Liver (tissue), 9 donors: ENCODE measurements around the gene STAB1. TPM values are rescaled to one million over a fixed set of nuclear protein-coding genes. Genes with fewer than 3 reads are reported as not detected.

Experiments
- DNase-seq: peaks from one replicate; pipeline ENCODE4 v3.0.0-alpha.2; 2017; ENCODE audit warnings: low spot score
- H3K27ac ChIP-seq, 2 donors: one replicate each; pipeline ENCODE4 v1.7.0; 2013; ENCODE audit warnings: inconsistent platforms in 2 of 2, low read length in 2 of 2, control low read depth in 1 of 2, low read depth in 1 of 2, mild to moderate bottlenecking in 1 of 2
- H3K27me3 ChIP-seq, 4 donors: one replicate each; pipeline versions ENCODE4 v1.6.1 to v1.7.0; 2013; ENCODE audit warnings: low read length in 3 of 4, inconsistent platforms in 1 of 4, mild to moderate bottlenecking in 1 of 4, moderate library complexity in 1 of 4; ENCODE audit not compliant: control insufficient read depth in 4 of 4, insufficient read depth in 4 of 4
- H3K36me3 ChIP-seq, 4 donors: one replicate each; pipeline versions ENCODE4 v1.6.1 to v1.7.0; 2013; ENCODE audit warnings: low read length in 3 of 4, mild to moderate bottlenecking in 3 of 4, low read depth in 1 of 4, moderate library complexity in 1 of 4; ENCODE audit not compliant: control insufficient read depth in 4 of 4, insufficient read depth in 3 of 4
- H3K4me1 ChIP-seq, 4 donors: one replicate each; pipeline versions ENCODE4 v1.6.1 to v1.7.0; 2013; ENCODE audit warnings: low read length in 3 of 4, mild to moderate bottlenecking in 3 of 4, moderate library complexity in 1 of 4; ENCODE audit not compliant: control insufficient read depth in 4 of 4, insufficient read depth in 4 of 4
- H3K4me3 ChIP-seq, 3 donors: one replicate each; pipeline versions ENCODE4 v1.6.1 to v1.7.0; 2013; ENCODE audit warnings: low read length in 3 of 3, control low read depth in 1 of 3, low read depth in 1 of 3, mild to moderate bottlenecking in 1 of 3
- H3K9ac ChIP-seq, 2 donors: one replicate each; pipeline ENCODE4 v1.7.0; 2013; ENCODE audit warnings: low read length in 2 of 2, mild to moderate bottlenecking in 2 of 2, moderate library complexity in 2 of 2, control low read depth in 1 of 2, low read depth in 1 of 2
- H3K9me3 ChIP-seq, 4 donors: one replicate each; pipeline versions ENCODE4 v1.6.1 to v1.7.0; 2013; ENCODE audit warnings: low read length in 3 of 4; ENCODE audit not compliant: control insufficient read depth in 4 of 4
- ATF3 ChIP-seq: IDR thresholded peaks from 2 replicates; pipeline ENCODE4 v1.6.1; 2016; ENCODE audit warnings: antibody characterized with exemption
- CTCF ChIP-seq: fragments of 150-350 bp; IDR thresholded peaks from 2 replicates; pipeline ENCODE4 v1.5.1; 2017; ENCODE audit warnings: improper control_type of control experiment, low read depth, low read length; ENCODE audit not compliant: missing input control
- EGR1 ChIP-seq, 2 donors: IDR thresholded peaks; 2 replicates each; pipeline ENCODE4 v1.6.1; 2016 to 2018; ENCODE audit warnings: antibody characterized with exemption in 2 of 2, low read depth in 2 of 2
- FOXA1 ChIP-seq: IDR thresholded peaks from 2 replicates; pipeline ENCODE4 v1.6.1; 2016; ENCODE audit warnings: antibody characterized with exemption
- FOXA2 ChIP-seq: IDR thresholded peaks from 2 replicates; pipeline ENCODE4 v1.6.1; 2016; ENCODE audit warnings: antibody characterized with exemption
- GABPA ChIP-seq, 2 donors: IDR thresholded peaks in 1 of 2; conservative IDR thresholded peaks in 1 of 2; 2 replicates each; pipeline ENCODE4 v1.6.1; 2016; ENCODE audit warnings: antibody characterized with exemption in 2 of 2, mild to moderate bottlenecking in 1 of 2, moderate library complexity in 1 of 2
- HNF4G ChIP-seq: IDR thresholded peaks from 2 replicates; pipeline ENCODE4 v1.6.1; 2016; ENCODE audit warnings: antibody characterized with exemption
- MAX ChIP-seq: IDR thresholded peaks from 2 replicates; pipeline ENCODE4 v1.6.1; 2016; ENCODE audit warnings: antibody characterized with exemption
- NR2F2 ChIP-seq: IDR thresholded peaks from 2 replicates; pipeline ENCODE4 v1.6.1; 2016; ENCODE audit warnings: antibody characterized with exemption
- RAD21 ChIP-seq, 2 donors: IDR thresholded peaks; 2 replicates each; pipeline ENCODE4 v1.6.1; 2016; ENCODE audit warnings: antibody characterized with exemption in 2 of 2, mild to moderate bottlenecking in 2 of 2
- REST ChIP-seq: IDR thresholded peaks from 2 replicates; pipeline ENCODE4 v1.6.1; 2016; ENCODE audit warnings: antibody characterized with exemption, mild to moderate bottlenecking
- RXRA ChIP-seq, 2 donors: IDR thresholded peaks; 2 replicates each; pipeline ENCODE4 v1.6.1; 2017 to 2018; ENCODE audit warnings: antibody characterized with exemption in 2 of 2, mild to moderate bottlenecking in 1 of 2
- SP1 ChIP-seq: IDR thresholded peaks from 2 replicates; pipeline ENCODE4 v1.6.1; 2018; ENCODE audit warnings: antibody characterized with exemption, mild to moderate bottlenecking
- TAF1 ChIP-seq: conservative IDR thresholded peaks from 2 replicates; pipeline ENCODE4 v1.6.1; 2016; ENCODE audit warnings: antibody characterized with exemption, mild to moderate bottlenecking
- ZBTB33 ChIP-seq: IDR thresholded peaks from 2 replicates; pipeline ENCODE4 v1.6.1; 2016; ENCODE audit warnings: antibody characterized with exemption
- WGBS: extraction: QIAGEN DNeasy Blood & Tissue Kit; methylation state at CpG from one replicate; pipeline ENCODE4 v1.1.7; 2013; 5-methylcytosine and 5-hydroxymethylcytosine counted together
- polyA plus RNA-seq, 2 donors: library from polyadenylated mRNA; stranded (reverse) in 1 of 2; unstranded in 1 of 2; fragments of 200-250 nt in 1 of 2; fragments of >200 nt in 1 of 2; fragmentation: Nextera tagmentation in 1 of 2; extraction: Ambion mirVana in 1 of 2; gene quantifications; one replicate each; pipeline versions ENCODE4 v1.2.1 to v1.2.3, GENCODE V29; 2013 to 2015
- total RNA-seq, 2 donors: library from RNA; depleted of rRNA; stranded (reverse); fragments of >200 nt; gene quantifications; one replicate each; pipeline ENCODE4 v1.2.3, GENCODE V29; 2014
- donor health status: healthy.
- donor health status: healthy.
- donor health status: healthy.
- donor health status: healthy.
- donor health status: healthy.

Gene STAB1
- total and polyA plus RNA-seq, 4 donors = 42.0 to 198 (median 71.5) TPM

- Histone ChIP-seq H3K4me3 (no peak overlapping the region), H3K27ac (no peak overlapping the region), H3K9me3 (no peaks in the 10 kb centered on the region), H3K4me1 (peaks cover 0 to 7% (median 0%) of the 10 kb centered on the region in 4 donors), H3K36me3 (peaks cover 12 to 45% (median 31%) of the 10 kb centered on the region in 4 donors), H3K9ac (no peak overlapping the region), H3K27me3 (no peaks in the 10 kb centered on the region)
- DNase-seq = no peak
- WGBS = 98% methylated on average over 1 of the region's 1 CpG
- TF ChIP-seq MAX (no peak), FOXA1 (no peak)
Measured at GRCh38 chr3:52555056-52555455, 59.9 kb downstream of the STAB1 start.

GRCh38 chr3:52557011-52557960 is 62.1 kb downstream of the STAB1 start:
- H3K9ac ChIP-seq = no peak overlapping the region
- no peak overlapping the region for H3K27ac ChIP-seq
- H3K9me3 ChIP-seq = no peaks in the 10 kb centered on the region
- 85% methylated on average over 9 of the region's 9 CpGs for WGBS
- peaks cover 0 to 7% (median 0%) of the 10 kb centered on the region in 4 donors for H3K4me1 ChIP-seq
- H3K36me3 ChIP-seq = peaks cover 12 to 42% (median 36%) of the 10 kb centered on the region in 4 donors
- TF ChIP-seq GABPA (IDR thresholded peaks at IDR 0.05 in 1 of 2, conservative IDR thresholded peaks at IDR 0.05 in 1 of 2) = no peak
- TF ChIP-seq RAD21 (IDR thresholded peaks at IDR 0.05) = no peak
- no peak for TF ChIP-seq SP1
- no peak for TF ChIP-seq ZBTB33
- TF ChIP-seq EGR1 (IDR thresholded peaks at IDR 0.05; ENCODE audit: low read depth in 2 of 2) = no peak
- TF ChIP-seq REST = no peak
- no peak for TF ChIP-seq ATF3
- TF ChIP-seq NR2F2 = no peak
- TF ChIP-seq FOXA2 = no peak
- TF ChIP-seq TAF1 = no peak
- TF ChIP-seq CTCF = no peak
- no peak for TF ChIP-seq HNF4G
- no peak for TF ChIP-seq RXRA (IDR thresholded peaks at IDR 0.05)
- TF ChIP-seq MAX = no peak
- no peaks in the 10 kb centered on the region for H3K27me3 ChIP-seq
- no peak for DNase-seq
- no peak overlapping the region for H3K4me3 ChIP-seq
